GM12873 (cell line): Measurements from ENCODE around the gene MLLT10.

Source experiments
- TF ChIP-seq, protein P1 (sequence below): IDR thresholded peaks from 2 replicates; pipeline ENCODE4 v1.5.1; 2012; ENCODE audit warnings: low read depth, mild to moderate bottlenecking, moderate library complexity, low read length, control low read depth; ENCODE audit not compliant: insufficient read depth; ENCODE audit errors: missing control alignments

Gene MLLT10

DNA sequence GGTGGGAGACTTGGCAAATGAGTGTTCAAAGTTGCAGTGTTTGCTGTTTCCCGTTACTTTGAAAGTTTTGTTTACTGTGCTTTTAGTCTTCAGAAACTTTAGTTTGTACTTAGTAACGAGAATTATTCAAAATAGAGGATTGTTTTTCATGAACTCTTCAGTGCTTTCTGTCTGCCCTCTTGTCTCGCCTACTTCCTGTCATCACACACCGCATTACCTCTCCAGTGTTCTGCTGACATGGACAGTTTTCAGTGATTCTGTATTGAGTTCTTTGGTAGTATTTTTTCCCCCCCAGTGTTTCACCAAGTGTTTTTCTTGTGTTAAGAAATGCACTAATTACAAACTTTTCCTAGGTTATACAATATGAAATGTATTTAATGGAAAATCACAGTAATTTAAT, 207.0 kb downstream of the MLLT10 start:
- TF ChIP-seq, protein P1, sequence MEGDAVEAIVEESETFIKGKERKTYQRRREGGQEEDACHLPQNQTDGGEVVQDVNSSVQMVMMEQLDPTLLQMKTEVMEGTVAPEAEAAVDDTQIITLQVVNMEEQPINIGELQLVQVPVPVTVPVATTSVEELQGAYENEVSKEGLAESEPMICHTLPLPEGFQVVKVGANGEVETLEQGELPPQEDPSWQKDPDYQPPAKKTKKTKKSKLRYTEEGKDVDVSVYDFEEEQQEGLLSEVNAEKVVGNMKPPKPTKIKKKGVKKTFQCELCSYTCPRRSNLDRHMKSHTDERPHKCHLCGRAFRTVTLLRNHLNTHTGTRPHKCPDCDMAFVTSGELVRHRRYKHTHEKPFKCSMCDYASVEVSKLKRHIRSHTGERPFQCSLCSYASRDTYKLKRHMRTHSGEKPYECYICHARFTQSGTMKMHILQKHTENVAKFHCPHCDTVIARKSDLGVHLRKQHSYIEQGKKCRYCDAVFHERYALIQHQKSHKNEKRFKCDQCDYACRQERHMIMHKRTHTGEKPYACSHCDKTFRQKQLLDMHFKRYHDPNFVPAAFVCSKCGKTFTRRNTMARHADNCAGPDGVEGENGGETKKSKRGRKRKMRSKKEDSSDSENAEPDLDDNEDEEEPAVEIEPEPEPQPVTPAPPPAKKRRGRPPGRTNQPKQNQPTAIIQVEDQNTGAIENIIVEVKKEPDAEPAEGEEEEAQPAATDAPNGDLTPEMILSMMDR, result no peak

DNA sequence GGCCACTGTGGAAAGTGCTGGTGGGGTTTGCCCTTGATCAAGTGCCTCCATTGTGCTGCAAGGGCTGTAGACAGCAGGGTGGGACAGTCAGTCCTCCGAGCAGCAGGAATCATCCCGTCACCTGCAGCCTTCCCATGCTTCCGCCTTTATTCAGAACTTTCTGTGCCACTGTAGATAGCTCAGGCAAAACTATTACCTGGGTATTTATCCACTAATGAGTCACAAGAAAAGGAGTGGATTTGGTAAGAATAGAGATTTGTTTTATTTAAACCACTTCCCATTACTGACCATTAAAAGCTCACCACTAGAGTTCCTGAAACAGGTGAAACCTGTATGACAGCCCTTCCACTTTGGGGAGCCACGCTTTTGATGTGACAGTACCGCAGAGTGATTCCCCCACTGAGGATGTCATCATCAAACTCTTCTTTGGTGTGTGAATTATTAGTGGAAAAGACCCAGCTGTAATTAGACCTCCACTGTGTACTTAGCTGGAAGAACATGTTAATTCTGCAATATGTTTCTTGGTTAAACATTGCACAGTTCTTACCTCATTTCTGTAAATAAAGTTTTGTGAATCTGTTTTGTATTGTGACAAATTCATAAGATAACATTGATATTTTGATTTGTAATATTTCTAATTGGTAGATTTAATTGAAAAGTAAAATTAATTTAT, 208.8 kb downstream of the MLLT10 start:
- TF ChIP-seq, protein P1, result no peak

DNA sequence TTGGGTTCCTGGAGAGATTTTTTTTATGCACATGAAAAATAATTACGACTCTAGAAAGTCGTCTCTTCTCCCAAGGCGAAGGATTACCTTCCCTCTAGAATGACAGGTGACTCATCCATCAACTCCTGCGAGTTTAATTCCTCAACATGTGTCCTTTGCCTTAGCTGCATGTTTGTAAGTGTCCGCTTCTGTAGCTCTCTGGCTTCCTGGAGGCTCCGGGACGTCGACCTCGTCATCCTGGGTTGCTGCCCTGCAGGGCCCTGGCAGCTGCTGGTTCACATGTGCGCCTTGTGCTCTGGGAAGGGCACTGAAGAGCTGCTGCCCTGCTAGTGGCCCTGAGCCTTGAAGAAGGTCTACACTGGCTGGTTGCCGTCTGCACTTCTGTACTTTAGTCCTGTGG, 210.2 kb downstream of the MLLT10 start:
- TF ChIP-seq, protein P1, result no peak

DNA sequence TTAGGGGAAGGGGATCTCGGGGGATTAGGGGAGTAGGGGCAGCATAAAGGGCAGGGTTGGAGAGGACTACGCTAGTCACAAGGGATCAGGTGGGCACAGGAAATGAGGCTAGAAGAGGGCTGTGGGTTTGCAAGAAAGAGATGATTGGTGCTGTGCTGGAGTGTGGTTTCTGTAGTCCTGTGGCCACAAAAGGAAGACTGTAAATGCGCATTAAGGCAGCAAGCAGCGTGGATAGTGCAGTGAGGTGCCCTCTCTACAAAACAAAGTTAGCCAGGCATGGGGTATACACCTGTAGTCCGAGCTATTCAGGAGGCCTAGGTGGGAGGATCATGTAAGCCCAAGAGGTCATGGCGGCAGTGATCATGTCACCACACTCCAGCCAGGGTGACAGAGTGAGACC, 212.1 kb downstream of the MLLT10 start:
- TF ChIP-seq, protein P1, result no peak

DNA sequence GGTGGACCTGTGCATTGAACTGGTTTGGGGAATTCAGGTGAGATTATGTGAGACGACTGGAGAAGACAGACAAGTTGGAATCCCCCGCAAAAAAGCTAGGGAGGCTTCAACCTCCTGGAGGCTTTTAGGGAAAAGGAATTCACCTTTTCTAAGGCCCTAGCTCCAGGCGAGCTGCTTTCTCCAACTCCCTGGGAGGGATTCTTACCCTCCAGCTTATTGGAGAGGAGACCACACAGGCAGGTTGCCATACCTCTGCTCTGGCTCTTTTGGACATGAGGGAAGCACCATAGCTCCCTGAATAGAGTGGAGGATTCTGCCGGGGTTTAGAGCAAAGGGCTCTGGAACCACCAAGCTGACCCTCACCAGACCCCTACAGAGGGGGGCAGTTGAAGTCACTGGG, 213.8 kb downstream of the MLLT10 start:
- TF ChIP-seq, protein P1, result no peak

GRCh38 chr10:21749788-21750187, 215.8 kb downstream of the MLLT10 start:
- TF ChIP-seq, protein P1, result no peak

- TF ChIP-seq, protein P1, result no peak
These were observed 216.4 kb downstream of the MLLT10 start for GRCh38 chr10:21750424-21750823.
